Breast epithelium (tissue), 3 donors: Measurements from ENCODE around the gene CCNT1.

ENCODE experiments used
- CTCF ChIP-seq, 3 donors: fragments of 450-650 bp; IDR thresholded peaks; one replicate each; pipeline ENCODE4 v1.5.1; 2016 to 2017; ENCODE audit warnings: antibody characterized with exemption in 3 of 3, mild to moderate bottlenecking in 3 of 3, moderate library complexity in 3 of 3
- POLR2A ChIP-seq: fragments of 450-650 bp; IDR thresholded peaks from one replicate; pipeline ENCODE4 v1.6.1; 2016; ENCODE audit warnings: antibody characterized with exemption, mild to moderate bottlenecking, moderate library complexity
- POLR2AphosphoS5 ChIP-seq, 3 donors: sonication (generic); formaldehyde crosslinking; IDR thresholded peaks; one replicate each; pipeline ENCODE4 v1.6.1; 2017; ENCODE audit warnings: antibody characterized with exemption in 3 of 3

GRCh38 chr12:48736456-48736855 lies 19.9 kb upstream of the CCNT1 start:
- no peak for TF ChIP-seq CTCF (IDR thresholded peaks at IDR 0.05)
- no peak for TF ChIP-seq POLR2A
- no peak for TF ChIP-seq POLR2AphosphoS5 (IDR thresholded peaks at IDR 0.05)
